DOHH2 (cell line): Measurements from ENCODE around the gene ZNF444.

Experiments used
- EZH2phosphoT487 ChIP-seq: fragments of 200-600 bp; sonication (generic); IDR thresholded peaks from 2 replicates; pipeline ENCODE4 v1.6.1; 2017; ENCODE audit warnings: borderline replicate concordance, mild to moderate bottlenecking, antibody characterized with exemption, low read length, moderate library complexity, mixed read lengths
- TF ChIP-seq, protein P1 (sequence below): fragments of 200-600 bp; sonication (generic); IDR thresholded peaks from one replicate; pipeline ENCODE4 v1.5.1; 2014; ENCODE audit warnings: antibody characterized with exemption, mild to moderate bottlenecking, low read depth, low read length; ENCODE audit not compliant: poor library complexity, severe bottlenecking

DNA sequence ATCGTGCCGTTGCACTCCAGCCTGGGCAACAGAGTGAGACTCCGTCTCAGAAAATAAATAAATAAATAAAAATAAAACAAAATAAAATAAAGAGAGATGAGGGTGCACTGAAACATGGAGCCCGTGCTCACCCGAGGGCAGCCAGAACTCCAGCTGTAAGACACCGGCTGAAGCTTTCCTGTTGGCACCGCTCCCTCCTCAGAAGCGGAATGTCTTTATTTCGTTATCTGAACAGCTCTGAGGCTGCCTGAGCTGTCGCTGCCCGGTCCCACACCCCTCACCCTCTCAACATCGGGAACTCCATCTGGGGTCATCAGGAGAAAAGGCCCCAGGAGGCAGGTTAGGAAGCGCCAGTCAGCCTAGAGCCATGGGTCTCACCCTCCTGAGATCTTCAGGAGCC is 44.4 kb upstream of the ZNF444 start:
- TF ChIP-seq, protein P1, sequence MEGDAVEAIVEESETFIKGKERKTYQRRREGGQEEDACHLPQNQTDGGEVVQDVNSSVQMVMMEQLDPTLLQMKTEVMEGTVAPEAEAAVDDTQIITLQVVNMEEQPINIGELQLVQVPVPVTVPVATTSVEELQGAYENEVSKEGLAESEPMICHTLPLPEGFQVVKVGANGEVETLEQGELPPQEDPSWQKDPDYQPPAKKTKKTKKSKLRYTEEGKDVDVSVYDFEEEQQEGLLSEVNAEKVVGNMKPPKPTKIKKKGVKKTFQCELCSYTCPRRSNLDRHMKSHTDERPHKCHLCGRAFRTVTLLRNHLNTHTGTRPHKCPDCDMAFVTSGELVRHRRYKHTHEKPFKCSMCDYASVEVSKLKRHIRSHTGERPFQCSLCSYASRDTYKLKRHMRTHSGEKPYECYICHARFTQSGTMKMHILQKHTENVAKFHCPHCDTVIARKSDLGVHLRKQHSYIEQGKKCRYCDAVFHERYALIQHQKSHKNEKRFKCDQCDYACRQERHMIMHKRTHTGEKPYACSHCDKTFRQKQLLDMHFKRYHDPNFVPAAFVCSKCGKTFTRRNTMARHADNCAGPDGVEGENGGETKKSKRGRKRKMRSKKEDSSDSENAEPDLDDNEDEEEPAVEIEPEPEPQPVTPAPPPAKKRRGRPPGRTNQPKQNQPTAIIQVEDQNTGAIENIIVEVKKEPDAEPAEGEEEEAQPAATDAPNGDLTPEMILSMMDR, result no peak
- TF ChIP-seq EZH2phosphoT487, result no peak
